ENCODE data around the gene STK26. TPM values are rescaled to one million over a fixed set of nuclear protein-coding genes. Genes with fewer than 3 reads are reported as not detected.

The STK26 gene
- total and polyA plus RNA-seq, 7 donors: 10.2 to 18.7 (median 11.5) TPM

GRCh38 chrX:132101206-132101605 is 78.1 kb downstream of the STK26 start:
- intact Hi-C loops (cut with DNase I): no loop called here
- Histone ChIP-seq H3K9me3 (no peaks in the 10 kb centered on the region), H3K27me3 (no peaks in the 10 kb centered on the region), H3K36me3 (no peaks in the 10 kb centered on the region), H3K27ac (no peak overlapping the region), H3K4me3 (no peak overlapping the region), H3K4me1 (no peaks in the 10 kb centered on the region)
- no peak for DNase-seq
- no peak for TF ChIP-seq POLR2AphosphoS5 (IDR thresholded peaks at IDR 0.05)
- TF ChIP-seq POLR2A (IDR thresholded peaks at IDR 0.05): no peak
- no peak for TF ChIP-seq CTCF (IDR thresholded peaks at IDR 0.05)
- no peak for TF ChIP-seq EP300 (IDR thresholded peaks at IDR 0.05)
- WGBS, 2 donors: 91 to 93% methylated on average over 4 of the region's 4 CpGs

GRCh38 chrX:132101799-132102198 is 78.7 kb downstream of the STK26 start:
- no peak overlapping the region for H3K27ac ChIP-seq
- intact Hi-C loops (cut with DNase I): no loop called here
- WGBS, 2 donors: 80 to 95% methylated on average over 8 to 9 of the region's 9 CpGs

GRCh38 chrX:132107291-132107690 is 84.2 kb downstream of the STK26 start:
- Histone ChIP-seq H3K27ac (no peak overlapping the region), H3K27me3 (no peaks in the 10 kb centered on the region), H3K9me3 (no peaks in the 10 kb centered on the region), H3K4me1 (no peaks in the 10 kb centered on the region), H3K36me3 (no peaks in the 10 kb centered on the region), H3K4me3 (no peak overlapping the region)
- intact Hi-C loops (cut with DNase I): no loop called here
- no peak for TF ChIP-seq CTCF (IDR thresholded peaks at IDR 0.05)
- no peak for TF ChIP-seq POLR2A (IDR thresholded peaks at IDR 0.05)
- TF ChIP-seq EP300 (IDR thresholded peaks at IDR 0.05): no peak
- TF ChIP-seq POLR2AphosphoS5 (IDR thresholded peaks at IDR 0.05): no peak
- DNase-seq: no peak

More at GRCh38 chrX:132101799-132102198, 78.7 kb downstream of the STK26 start:
- Histone ChIP-seq H3K27me3 (no peaks in the 10 kb centered on the region), H3K36me3 (no peaks in the 10 kb centered on the region), H3K9me3 (no peaks in the 10 kb centered on the region), H3K4me1 (no peaks in the 10 kb centered on the region), H3K4me3 (no peak overlapping the region)
- TF ChIP-seq POLR2AphosphoS5 (IDR thresholded peaks at IDR 0.05) (no peak), POLR2A (IDR thresholded peaks at IDR 0.05) (no peak), EP300 (IDR thresholded peaks at IDR 0.05) (no peak), CTCF (IDR thresholded peaks at IDR 0.05) (no peak)
- DNase-seq: no peak

- intact Hi-C loops (cut with DNase I): no loop called here
Observed at GRCh38 chrX:132114607-132115006, 91.5 kb downstream of the STK26 start.

More at GRCh38 chrX:132114607-132115006, 91.5 kb downstream of the STK26 start:
- Histone ChIP-seq H3K36me3 (no peaks in the 10 kb centered on the region), H3K27ac (no peak overlapping the region), H3K27me3 (no peaks in the 10 kb centered on the region), H3K4me3 (no peak overlapping the region), H3K9me3 (no peaks in the 10 kb centered on the region), H3K4me1 (no peaks in the 10 kb centered on the region)
- TF ChIP-seq POLR2AphosphoS5 (IDR thresholded peaks at IDR 0.05) (no peak), EP300 (IDR thresholded peaks at IDR 0.05) (no peak), CTCF (IDR thresholded peaks at IDR 0.05) (no peak), POLR2A (IDR thresholded peaks at IDR 0.05) (no peak)
- DNase-seq: no peak
